ENCODE data around the gene NFASC. TPM values are rescaled to one million over a fixed set of nuclear protein-coding genes. Genes with fewer than 3 reads are reported as not detected.

Gene NFASC
- total RNA-seq, 1 experiment from 2014 or later, result 20.1 TPM

DNA sequence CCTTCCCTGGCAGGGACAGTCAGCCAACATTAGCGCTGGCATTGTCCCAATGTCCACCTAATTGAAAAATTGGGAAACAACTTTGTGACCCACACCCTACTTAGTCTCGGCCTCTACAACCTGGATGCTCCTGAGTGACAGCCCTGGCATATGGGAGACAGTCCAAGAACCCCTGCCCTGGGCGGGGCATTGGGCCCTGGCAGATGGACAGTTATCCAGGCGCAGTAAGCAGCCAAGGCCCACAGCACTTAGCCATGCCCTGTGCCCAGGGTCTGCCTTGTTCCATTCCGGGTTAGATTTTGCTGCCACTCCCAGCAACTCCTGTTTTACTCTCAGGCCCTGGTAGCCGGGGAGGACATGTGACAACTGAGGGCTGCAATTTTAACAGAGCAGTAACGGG is 50.3 kb downstream of the NFASC start:
- H3K9me3 Mint-ChIP-seq, result peaks cover 9% of the 10 kb centered on the region
- POLR2A ChIA-PET, result no interaction called here
- no peak overlapping the region for H3K4me3 Mint-ChIP-seq
- DNase-seq (ENCODE audit: low spot score) (no peak), ATAC-seq (no peak)
- H3K27me3 Mint-ChIP-seq (ENCODE audit: low read depth), result peaks cover 2% of the 10 kb centered on the region; the same call in 1 of the 2 replicates
- peaks cover 67% of the 10 kb centered on the region for H3K4me1 Mint-ChIP-seq
- H3K27ac Mint-ChIP-seq, result peak overlapping the region; percentile 82; the same call in 1 of the 2 replicates
- peaks cover 9% of the 10 kb centered on the region for H3K36me3 Mint-ChIP-seq
- CTCF ChIA-PET, result interaction anchor here (0.9 kb wide), 1 partner anchor 20 kb away, joined by 4 read pairs; no protein-coding TSS in a partner anchor
- TF ChIP-seq, protein P1, sequence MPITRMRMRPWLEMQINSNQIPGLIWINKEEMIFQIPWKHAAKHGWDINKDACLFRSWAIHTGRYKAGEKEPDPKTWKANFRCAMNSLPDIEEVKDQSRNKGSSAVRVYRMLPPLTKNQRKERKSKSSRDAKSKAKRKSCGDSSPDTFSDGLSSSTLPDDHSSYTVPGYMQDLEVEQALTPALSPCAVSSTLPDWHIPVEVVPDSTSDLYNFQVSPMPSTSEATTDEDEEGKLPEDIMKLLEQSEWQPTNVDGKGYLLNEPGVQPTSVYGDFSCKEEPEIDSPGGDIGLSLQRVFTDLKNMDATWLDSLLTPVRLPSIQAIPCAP (CRISPR knock-in tag; IDR thresholded peaks at IDR 0.05), result no peak
- no peak for TF ChIP-seq HMGA2 (CRISPR knock-in tag; IDR thresholded peaks at IDR 0.05)
- TF ChIP-seq, protein P2, sequence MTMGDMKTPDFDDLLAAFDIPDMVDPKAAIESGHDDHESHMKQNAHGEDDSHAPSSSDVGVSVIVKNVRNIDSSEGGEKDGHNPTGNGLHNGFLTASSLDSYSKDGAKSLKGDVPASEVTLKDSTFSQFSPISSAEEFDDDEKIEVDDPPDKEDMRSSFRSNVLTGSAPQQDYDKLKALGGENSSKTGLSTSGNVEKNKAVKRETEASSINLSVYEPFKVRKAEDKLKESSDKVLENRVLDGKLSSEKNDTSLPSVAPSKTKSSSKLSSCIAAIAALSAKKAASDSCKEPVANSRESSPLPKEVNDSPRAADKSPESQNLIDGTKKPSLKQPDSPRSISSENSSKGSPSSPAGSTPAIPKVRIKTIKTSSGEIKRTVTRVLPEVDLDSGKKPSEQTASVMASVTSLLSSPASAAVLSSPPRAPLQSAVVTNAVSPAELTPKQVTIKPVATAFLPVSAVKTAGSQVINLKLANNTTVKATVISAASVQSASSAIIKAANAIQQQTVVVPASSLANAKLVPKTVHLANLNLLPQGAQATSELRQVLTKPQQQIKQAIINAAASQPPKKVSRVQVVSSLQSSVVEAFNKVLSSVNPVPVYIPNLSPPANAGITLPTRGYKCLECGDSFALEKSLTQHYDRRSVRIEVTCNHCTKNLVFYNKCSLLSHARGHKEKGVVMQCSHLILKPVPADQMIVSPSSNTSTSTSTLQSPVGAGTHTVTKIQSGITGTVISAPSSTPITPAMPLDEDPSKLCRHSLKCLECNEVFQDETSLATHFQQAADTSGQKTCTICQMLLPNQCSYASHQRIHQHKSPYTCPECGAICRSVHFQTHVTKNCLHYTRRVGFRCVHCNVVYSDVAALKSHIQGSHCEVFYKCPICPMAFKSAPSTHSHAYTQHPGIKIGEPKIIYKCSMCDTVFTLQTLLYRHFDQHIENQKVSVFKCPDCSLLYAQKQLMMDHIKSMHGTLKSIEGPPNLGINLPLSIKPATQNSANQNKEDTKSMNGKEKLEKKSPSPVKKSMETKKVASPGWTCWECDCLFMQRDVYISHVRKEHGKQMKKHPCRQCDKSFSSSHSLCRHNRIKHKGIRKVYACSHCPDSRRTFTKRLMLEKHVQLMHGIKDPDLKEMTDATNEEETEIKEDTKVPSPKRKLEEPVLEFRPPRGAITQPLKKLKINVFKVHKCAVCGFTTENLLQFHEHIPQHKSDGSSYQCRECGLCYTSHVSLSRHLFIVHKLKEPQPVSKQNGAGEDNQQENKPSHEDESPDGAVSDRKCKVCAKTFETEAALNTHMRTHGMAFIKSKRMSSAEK (CRISPR knock-in tag; IDR thresholded peaks at IDR 0.05; ENCODE audit: borderline replicate concordance), result no peak
- TF ChIP-seq, protein P3, sequence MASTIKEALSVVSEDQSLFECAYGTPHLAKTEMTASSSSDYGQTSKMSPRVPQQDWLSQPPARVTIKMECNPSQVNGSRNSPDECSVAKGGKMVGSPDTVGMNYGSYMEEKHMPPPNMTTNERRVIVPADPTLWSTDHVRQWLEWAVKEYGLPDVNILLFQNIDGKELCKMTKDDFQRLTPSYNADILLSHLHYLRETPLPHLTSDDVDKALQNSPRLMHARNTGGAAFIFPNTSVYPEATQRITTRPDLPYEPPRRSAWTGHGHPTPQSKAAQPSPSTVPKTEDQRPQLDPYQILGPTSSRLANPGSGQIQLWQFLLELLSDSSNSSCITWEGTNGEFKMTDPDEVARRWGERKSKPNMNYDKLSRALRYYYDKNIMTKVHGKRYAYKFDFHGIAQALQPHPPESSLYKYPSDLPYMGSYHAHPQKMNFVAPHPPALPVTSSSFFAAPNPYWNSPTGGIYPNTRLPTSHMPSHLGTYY (CRISPR knock-in tag; IDR thresholded peaks at IDR 0.05), result no peak
- TF ChIP-seq, protein P4, sequence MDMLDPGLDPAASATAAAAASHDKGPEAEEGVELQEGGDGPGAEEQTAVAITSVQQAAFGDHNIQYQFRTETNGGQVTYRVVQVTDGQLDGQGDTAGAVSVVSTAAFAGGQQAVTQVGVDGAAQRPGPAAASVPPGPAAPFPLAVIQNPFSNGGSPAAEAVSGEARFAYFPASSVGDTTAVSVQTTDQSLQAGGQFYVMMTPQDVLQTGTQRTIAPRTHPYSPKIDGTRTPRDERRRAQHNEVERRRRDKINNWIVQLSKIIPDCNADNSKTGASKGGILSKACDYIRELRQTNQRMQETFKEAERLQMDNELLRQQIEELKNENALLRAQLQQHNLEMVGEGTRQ (CRISPR knock-in tag; IDR thresholded peaks at IDR 0.05), result no peak
- no peak for TF ChIP-seq STAT6 (CRISPR knock-in tag; conservative IDR thresholded peaks at IDR 0.05; ENCODE audit: low read depth)
- no peak for TF ChIP-seq NR2C2 (CRISPR knock-in tag; IDR thresholded peaks at IDR 0.05)
- no peak for TF ChIP-seq RELA (CRISPR knock-in tag; IDR thresholded peaks at IDR 0.05; ENCODE audit: borderline replicate concordance)
- TF ChIP-seq ZNF121 (CRISPR knock-in tag; IDR thresholded peaks at IDR 0.05), result no peak
- no peak for TF ChIP-seq GRHL2 (CRISPR knock-in tag; IDR thresholded peaks at IDR 0.05; ENCODE audit: insufficient replicate concordance, severe bottlenecking)
- TF ChIP-seq SMAD4 (CRISPR knock-in tag; IDR thresholded peaks at IDR 0.05), result no peak
- TF ChIP-seq, protein P5, sequence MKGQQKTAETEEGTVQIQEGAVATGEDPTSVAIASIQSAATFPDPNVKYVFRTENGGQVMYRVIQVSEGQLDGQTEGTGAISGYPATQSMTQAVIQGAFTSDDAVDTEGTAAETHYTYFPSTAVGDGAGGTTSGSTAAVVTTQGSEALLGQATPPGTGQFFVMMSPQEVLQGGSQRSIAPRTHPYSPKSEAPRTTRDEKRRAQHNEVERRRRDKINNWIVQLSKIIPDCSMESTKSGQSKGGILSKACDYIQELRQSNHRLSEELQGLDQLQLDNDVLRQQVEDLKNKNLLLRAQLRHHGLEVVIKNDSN (CRISPR knock-in tag; IDR thresholded peaks at IDR 0.05), result no peak
- no peak for TF ChIP-seq GTF2I (CRISPR knock-in tag; conservative IDR thresholded peaks at IDR 0.05)
- no peak for TF ChIP-seq ZNF396 (CRISPR knock-in tag; IDR thresholded peaks at IDR 0.05; ENCODE audit: borderline replicate concordance)
- no peak for TF ChIP-seq CREM (CRISPR knock-in tag; IDR thresholded peaks at IDR 0.05)
- no peak for TF ChIP-seq ELF4 (CRISPR knock-in tag; IDR thresholded peaks at IDR 0.05; ENCODE audit: low read depth)
- TF ChIP-seq TP53 (CRISPR knock-in tag; IDR thresholded peaks at IDR 0.05), result no peak
- no peak for TF ChIP-seq ZBTB21 (CRISPR knock-in tag; IDR thresholded peaks at IDR 0.05; ENCODE audit: borderline replicate concordance)
- TF ChIP-seq ZNF263 (CRISPR knock-in tag; IDR thresholded peaks at IDR 0.05; ENCODE audit: low read depth), result no peak

Measured in WTC11 (cell line).